PC-3 (cell line): ENCODE results near the gene TAF1L. TPM values are rescaled to one million over a fixed set of nuclear protein-coding genes. Genes with fewer than 3 reads are reported as not detected.

Experiments
- ATAC-seq: fragments of 200-7000 bp; cut with Tn5 transposase; 2 replicates; pipeline ENCODE4 v1.9.1; 2020; ENCODE audit warnings: mild to moderate bottlenecking, moderate library complexity
- BruUV-seq: library from RNA; stranded (reverse); fragments of 400-500 nt; replicated peaks from 2 replicates; lab custom pipeline; 2021; lab: Mats Ljungman, UMichigan
- CTCF ChIA-PET: fragments of 300-600 bp; sonication (Branson Sonifier 250); formaldehyde crosslinking; loops from one replicate; lab custom pipeline; 2022; ENCODE audit warnings: antibody characterized with exemption; lab: Charles Lee
- POLR2A ChIA-PET: fragments of 300-600 bp; sonication (Branson Sonifier 250); formaldehyde crosslinking; loops from one replicate; lab custom pipeline; 2022; ENCODE audit warnings: antibody characterized with exemption; ENCODE audit not compliant: unreplicated experiment; lab: Charles Lee
- DNase-seq: peaks from one replicate; pipeline ENCODE4 v3.0.0-alpha.2; 2015
- H2AFZ ChIP-seq: fragments of 300-600 bp; sonication (generic); 2 replicates; pipeline ENCODE4 v1.6.0; 2016; ENCODE audit warnings: antibody characterized with exemption, low read length
- H3F3A ChIP-seq: fragments of 300-600 bp; sonication (generic); one replicate; pipeline ENCODE4 v1.6.0; 2017; ENCODE audit warnings: antibody characterized with exemption, low read length, control low read depth, mild to moderate bottlenecking; ENCODE audit not compliant: unreplicated experiment
- H3K27ac ChIP-seq: fragments of 300-600 bp; sonication (generic); 2 replicates; pipeline ENCODE4 v1.5.1; 2016; ENCODE audit warnings: mild to moderate bottlenecking, low read length
- H3K27me3 ChIP-seq: fragments of 300-600 bp; sonication (generic); 2 replicates; pipeline ENCODE4 v1.6.1; 2016; ENCODE audit warnings: low read length, mixed read lengths
- H3K36me3 ChIP-seq: fragments of 300-600 bp; sonication (generic); 2 replicates; pipeline ENCODE4 v1.6.1; 2016; ENCODE audit warnings: low read depth, mixed run types, low read length, mixed read lengths
- H3K4me1 ChIP-seq: fragments of 300-600 bp; sonication (generic); 2 replicates; pipeline ENCODE4 v1.5.1; 2016; ENCODE audit warnings: low read length; ENCODE audit not compliant: insufficient read depth
- H3K4me2 ChIP-seq: fragments of 300-600 bp; sonication (generic); 2 replicates; pipeline ENCODE4 v1.6.0; 2016; ENCODE audit warnings: low read length
- H3K4me3 ChIP-seq: fragments of 300-600 bp; sonication (generic); 2 replicates; pipeline ENCODE4 v1.5.1; 2016; ENCODE audit warnings: mild to moderate bottlenecking, low read length, mixed read lengths
- H3K79me2 ChIP-seq: fragments of 300-600 bp; sonication (generic); 2 replicates; pipeline ENCODE4 v1.6.1; 2017; ENCODE audit warnings: low read length, mixed read lengths
- H3K9ac ChIP-seq: fragments of 300-600 bp; sonication (generic); 2 replicates; pipeline ENCODE4 v1.6.0; 2016; ENCODE audit warnings: mild to moderate bottlenecking, low read length
- H3K9me2 ChIP-seq: fragments of 300-600 bp; sonication (generic); replicated peaks from 2 replicates; pipeline ENCODE4 v1.6.1; 2016; ENCODE audit warnings: mixed run types, low read length, mixed read lengths
- H3K9me3 ChIP-seq: fragments of 300-600 bp; sonication (generic); 2 replicates; pipeline ENCODE4 v1.6.1; 2016; ENCODE audit warnings: low read length, mixed read lengths
- H4K20me1 ChIP-seq: fragments of 300-600 bp; sonication (generic); 2 replicates; pipeline ENCODE4 v1.6.1; 2016; ENCODE audit warnings: low read length, mixed read lengths
- EZH2 ChIP-seq: fragments of 300-600 bp; sonication (generic); IDR thresholded peaks from one replicate; pipeline ENCODE4 v1.6.1; 2017; ENCODE audit warnings: antibody characterized with exemption, mild to moderate bottlenecking, low read length; ENCODE audit not compliant: unreplicated experiment
- EZH2phosphoT487 ChIP-seq: fragments of 300-600 bp; sonication (generic); IDR thresholded peaks from 2 replicates; pipeline ENCODE4 v1.6.1; 2018; ENCODE audit warnings: mild to moderate bottlenecking, antibody characterized with exemption, low read length, borderline replicate concordance
- intact Hi-C: fragments of 100-400 bp; cut with micrococcal nuclease; formaldehyde crosslinking; loops from 2 replicates; pipeline ENCODE4 v1.9.0; 2023
- total RNA-seq: library from RNA; depleted of rRNA; stranded (reverse); fragments of >200 nt; gene quantifications from 2 replicates; pipeline ENCODE4 v1.2.3, GENCODE V29; 2014; rRNA removed
- TF ChIP-seq, protein P1 (sequence below): fragments of 300-600 bp; sonication (generic); conservative IDR thresholded peaks from 2 replicates; pipeline ENCODE4 v1.5.1; 2017; ENCODE audit warnings: antibody characterized with exemption, low read depth, mild to moderate bottlenecking, low read length

TAF1L gene
- total RNA-seq, 1 experiment from 2014 or later, result not detected

DNA sequence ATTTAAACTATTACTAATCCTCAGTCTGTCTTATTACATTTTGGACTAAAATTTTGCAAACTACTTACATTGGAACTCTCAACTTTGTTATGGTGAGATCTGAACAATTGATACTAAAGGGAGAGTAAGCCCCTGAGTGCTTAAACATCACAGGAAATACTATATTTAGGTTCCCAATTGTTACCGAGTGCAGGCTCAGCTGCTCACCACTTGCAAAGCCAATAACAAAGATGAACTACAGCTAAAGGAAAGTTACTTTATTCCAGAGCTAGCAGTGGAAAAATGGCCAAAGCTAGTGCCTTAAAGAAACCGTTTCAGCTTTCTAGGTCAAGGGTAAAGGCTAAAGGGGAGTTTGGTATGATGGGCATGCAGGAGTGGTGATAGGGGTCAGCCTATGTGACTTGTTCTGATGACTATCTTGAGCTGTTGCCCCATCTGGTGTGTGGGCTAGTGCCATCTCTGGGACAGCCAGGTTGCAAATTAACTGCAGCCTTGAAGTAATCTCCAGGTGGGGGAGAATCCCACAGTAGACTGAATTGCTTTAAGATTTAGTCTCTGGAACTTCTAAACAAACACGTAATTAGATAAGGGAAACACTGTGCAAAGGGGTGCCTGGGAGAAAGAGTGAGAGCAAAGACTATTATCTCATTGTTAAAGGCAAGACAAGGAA lies 54.7 kb downstream of the TAF1L start:
- H3K4me3 ChIP-seq, result no peak overlapping the region
- peak; percentile 45 for ATAC-seq
- no peaks in the 10 kb centered on the region for H3K9me2 ChIP-seq
- H3K9ac ChIP-seq, result no peak overlapping the region
- intact Hi-C loops, result loop anchor here (1.0 kb wide), 1 partner anchor 388 kb away; no protein-coding TSS in a partner anchor
- H3K4me2 ChIP-seq, result peak overlapping the region; percentile 26; the same call in 1 of the 2 replicates
- H3K4me1 ChIP-seq, result no peaks in the 10 kb centered on the region; the same call in 1 of the 2 replicates
- CTCF ChIA-PET, result interaction anchor here (1.2 to 2.7 kb wide), 3 partner anchors 197 to 388 kb away, joined by 3 to 22 read pairs (median 15); no protein-coding TSS in a partner anchor
- TF ChIP-seq EZH2 (no peak), EZH2phosphoT487 (no peak)
- TF ChIP-seq, protein P1, sequence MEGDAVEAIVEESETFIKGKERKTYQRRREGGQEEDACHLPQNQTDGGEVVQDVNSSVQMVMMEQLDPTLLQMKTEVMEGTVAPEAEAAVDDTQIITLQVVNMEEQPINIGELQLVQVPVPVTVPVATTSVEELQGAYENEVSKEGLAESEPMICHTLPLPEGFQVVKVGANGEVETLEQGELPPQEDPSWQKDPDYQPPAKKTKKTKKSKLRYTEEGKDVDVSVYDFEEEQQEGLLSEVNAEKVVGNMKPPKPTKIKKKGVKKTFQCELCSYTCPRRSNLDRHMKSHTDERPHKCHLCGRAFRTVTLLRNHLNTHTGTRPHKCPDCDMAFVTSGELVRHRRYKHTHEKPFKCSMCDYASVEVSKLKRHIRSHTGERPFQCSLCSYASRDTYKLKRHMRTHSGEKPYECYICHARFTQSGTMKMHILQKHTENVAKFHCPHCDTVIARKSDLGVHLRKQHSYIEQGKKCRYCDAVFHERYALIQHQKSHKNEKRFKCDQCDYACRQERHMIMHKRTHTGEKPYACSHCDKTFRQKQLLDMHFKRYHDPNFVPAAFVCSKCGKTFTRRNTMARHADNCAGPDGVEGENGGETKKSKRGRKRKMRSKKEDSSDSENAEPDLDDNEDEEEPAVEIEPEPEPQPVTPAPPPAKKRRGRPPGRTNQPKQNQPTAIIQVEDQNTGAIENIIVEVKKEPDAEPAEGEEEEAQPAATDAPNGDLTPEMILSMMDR, result no peak
- no peaks in the 10 kb centered on the region for H3K9me3 ChIP-seq
- no peaks in the 10 kb centered on the region for H3K27me3 ChIP-seq
- no peaks in the 10 kb centered on the region for H3F3A ChIP-seq
- no peaks in the 10 kb centered on the region for H3K36me3 ChIP-seq
- POLR2A ChIA-PET, result interaction anchor here (0.6 kb wide), 1 partner anchor 112 kb away, joined by 8 read pairs; no protein-coding TSS in a partner anchor
- H4K20me1 ChIP-seq, result no peaks in the 10 kb centered on the region
- no TSS peak for BruUV-seq
- no peak for DNase-seq
- no peak overlapping the region for H2AFZ ChIP-seq
- no peaks in the 10 kb centered on the region for H3K79me2 ChIP-seq
- H3K27ac ChIP-seq, result no peak overlapping the region

DNA sequence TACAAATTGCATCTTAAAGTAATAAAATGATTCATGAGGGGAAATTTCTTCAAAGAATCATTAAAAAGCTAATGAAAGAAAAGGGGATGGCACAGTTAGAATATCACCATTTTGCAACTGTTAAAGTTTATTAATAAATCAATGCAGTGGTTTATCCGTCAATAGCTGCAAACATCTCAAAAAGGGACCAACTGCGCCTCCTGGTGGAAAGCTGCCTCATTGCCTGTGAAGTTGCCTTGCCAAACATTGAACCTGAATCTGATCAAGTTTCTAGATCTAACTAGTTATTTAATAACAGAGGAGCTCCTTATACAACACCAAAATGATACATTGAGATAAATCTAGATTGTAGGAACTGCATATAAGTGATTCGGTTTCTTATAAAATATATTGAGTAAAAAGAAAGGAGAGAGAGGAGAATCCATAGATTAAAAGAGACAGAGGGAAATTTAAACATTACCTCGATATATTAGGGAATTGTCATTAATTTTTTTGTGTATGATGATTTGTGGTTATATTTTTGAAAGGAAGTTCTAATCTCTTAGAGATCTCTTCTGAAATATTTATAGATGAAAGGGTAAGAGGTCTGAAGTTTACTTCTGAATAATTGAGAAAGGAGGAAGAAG lies 55.6 kb downstream of the TAF1L start:
- no peaks in the 10 kb centered on the region for H3K27me3 ChIP-seq
- H3K9ac ChIP-seq, result no peak overlapping the region
- H3K4me1 ChIP-seq, result no peaks in the 10 kb centered on the region; the same call in 1 of the 2 replicates
- H3K36me3 ChIP-seq, result no peaks in the 10 kb centered on the region
- ATAC-seq (no peak), DNase-seq (peak; percentile 67)
- no peaks in the 10 kb centered on the region for H3K9me2 ChIP-seq
- H4K20me1 ChIP-seq, result no peaks in the 10 kb centered on the region
- POLR2A ChIA-PET, result no interaction called here
- TF ChIP-seq EZH2phosphoT487 (no peak), EZH2 (no peak)
- TF ChIP-seq, protein P1, result peak; percentile 86
- H3K79me2 ChIP-seq, result no peaks in the 10 kb centered on the region
- H3K9me3 ChIP-seq, result no peaks in the 10 kb centered on the region
- BruUV-seq, result no TSS peak
- no peak overlapping the region for H3K4me3 ChIP-seq
- H2AFZ ChIP-seq, result no peak overlapping the region
- H3K27ac ChIP-seq, result no peak overlapping the region
- H3F3A ChIP-seq, result no peaks in the 10 kb centered on the region
- no peak overlapping the region for H3K4me2 ChIP-seq
- intact Hi-C loops, result loop anchor here (1.0 kb wide), 1 partner anchor 202 kb away; no protein-coding TSS in a partner anchor
- CTCF ChIA-PET, result interaction anchor here (0.5 to 2.7 kb wide), 4 partner anchors 11 to 204 kb away, joined by 3 to 22 read pairs (median 4); no protein-coding TSS in a partner anchor

Other genes with a start within 250 kb of the TAF1L start
- 2.6 and 5.4 TPM in 2 replicates for gene RIGI, start 109.5 kb downstream of the TAF1L start, total RNA-seq
- gene SMIM27, start 83.3 kb downstream of the TAF1L start, total RNA-seq, result 0.98 and 3.0 TPM in 2 replicates
- 11.2 and 11.4 TPM in 2 replicates for gene TOPORS, start 83.1 kb downstream of the TAF1L start, total RNA-seq
- 83.9 and 86.4 TPM in 2 replicates for gene NDUFB6, start 62.5 kb downstream of the TAF1L start, total RNA-seq
- gene TMEM215, start 147.9 kb upstream of the TAF1L start, total RNA-seq, result not detected in 2 replicates